GM19035 (cell line): ENCODE results near the gene LTB.

Experiments
- ATAC-seq: cut with Tn5 transposase; IDR thresholded peaks from one replicate; pipeline ENCODE4 v1.9.1; 2021; ENCODE audit not compliant: unreplicated experiment

The LTB gene

DNA sequence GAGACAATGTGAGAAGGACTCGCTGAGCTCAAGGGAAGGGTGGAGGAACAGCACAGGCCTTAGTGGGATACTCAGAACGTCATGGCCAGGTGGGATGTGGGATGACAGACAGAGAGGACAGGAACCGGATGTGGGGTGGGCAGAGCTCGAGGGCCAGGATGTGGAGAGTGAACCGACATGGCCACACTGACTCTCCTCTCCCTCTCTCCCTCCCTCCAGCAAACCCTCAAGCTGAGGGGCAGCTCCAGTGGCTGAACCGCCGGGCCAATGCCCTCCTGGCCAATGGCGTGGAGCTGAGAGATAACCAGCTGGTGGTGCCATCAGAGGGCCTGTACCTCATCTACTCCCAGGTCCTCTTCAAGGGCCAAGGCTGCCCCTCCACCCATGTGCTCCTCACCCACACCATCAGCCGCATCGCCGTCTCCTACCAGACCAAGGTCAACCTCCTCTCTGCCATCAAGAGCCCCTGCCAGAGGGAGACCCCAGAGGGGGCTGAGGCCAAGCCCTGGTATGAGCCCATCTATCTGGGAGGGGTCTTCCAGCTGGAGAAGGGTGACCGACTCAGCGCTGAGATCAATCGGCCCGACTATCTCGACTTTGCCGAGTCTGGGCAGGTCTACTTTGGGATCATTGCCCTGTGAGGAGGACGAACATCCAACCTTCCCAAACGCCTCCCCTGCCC lies 5.2 kb downstream of the LTB start:
- no peak for ATAC-seq

DNA sequence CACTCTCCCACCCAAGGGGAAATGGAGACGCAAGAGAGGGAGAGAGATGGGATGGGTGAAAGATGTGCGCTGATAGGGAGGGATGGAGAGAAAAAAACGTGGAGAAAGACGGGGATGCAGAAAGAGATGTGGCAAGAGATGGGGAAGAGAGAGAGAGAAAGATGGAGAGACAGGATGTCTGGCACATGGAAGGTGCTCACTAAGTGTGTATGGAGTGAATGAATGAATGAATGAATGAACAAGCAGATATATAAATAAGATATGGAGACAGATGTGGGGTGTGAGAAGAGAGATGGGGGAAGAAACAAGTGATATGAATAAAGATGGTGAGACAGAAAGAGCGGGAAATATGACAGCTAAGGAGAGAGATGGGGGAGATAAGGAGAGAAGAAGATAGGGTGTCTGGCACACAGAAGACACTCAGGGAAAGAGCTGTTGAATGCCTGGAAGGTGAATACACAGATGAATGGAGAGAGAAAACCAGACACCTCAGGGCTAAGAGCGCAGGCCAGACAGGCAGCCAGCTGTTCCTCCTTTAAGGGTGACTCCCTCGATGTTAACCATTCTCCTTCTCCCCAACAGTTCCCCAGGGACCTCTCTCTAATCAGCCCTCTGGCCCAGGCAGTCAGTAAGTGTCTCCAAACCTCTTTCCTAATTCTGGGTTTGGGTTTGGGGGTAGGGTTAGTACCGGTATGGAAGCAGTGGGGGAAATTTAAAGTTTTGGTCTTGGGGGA lies 6.1 kb downstream of the LTB start:
- ATAC-seq = no peak

DNA sequence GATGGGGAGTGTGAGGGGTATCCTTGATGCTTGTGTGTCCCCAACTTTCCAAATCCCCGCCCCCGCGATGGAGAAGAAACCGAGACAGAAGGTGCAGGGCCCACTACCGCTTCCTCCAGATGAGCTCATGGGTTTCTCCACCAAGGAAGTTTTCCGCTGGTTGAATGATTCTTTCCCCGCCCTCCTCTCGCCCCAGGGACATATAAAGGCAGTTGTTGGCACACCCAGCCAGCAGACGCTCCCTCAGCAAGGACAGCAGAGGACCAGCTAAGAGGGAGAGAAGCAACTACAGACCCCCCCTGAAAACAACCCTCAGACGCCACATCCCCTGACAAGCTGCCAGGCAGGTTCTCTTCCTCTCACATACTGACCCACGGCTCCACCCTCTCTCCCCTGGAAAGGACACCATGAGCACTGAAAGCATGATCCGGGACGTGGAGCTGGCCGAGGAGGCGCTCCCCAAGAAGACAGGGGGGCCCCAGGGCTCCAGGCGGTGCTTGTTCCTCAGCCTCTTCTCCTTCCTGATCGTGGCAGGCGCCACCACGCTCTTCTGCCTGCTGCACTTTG lies 6.8 kb downstream of the LTB start, which contains the start of gene TNF:
TNF (plus strand) TSS at position 231 of the 567 bp plus-strand sequence; CDS start at position 408, 177 bp downstream.
- no peak for ATAC-seq

DNA sequence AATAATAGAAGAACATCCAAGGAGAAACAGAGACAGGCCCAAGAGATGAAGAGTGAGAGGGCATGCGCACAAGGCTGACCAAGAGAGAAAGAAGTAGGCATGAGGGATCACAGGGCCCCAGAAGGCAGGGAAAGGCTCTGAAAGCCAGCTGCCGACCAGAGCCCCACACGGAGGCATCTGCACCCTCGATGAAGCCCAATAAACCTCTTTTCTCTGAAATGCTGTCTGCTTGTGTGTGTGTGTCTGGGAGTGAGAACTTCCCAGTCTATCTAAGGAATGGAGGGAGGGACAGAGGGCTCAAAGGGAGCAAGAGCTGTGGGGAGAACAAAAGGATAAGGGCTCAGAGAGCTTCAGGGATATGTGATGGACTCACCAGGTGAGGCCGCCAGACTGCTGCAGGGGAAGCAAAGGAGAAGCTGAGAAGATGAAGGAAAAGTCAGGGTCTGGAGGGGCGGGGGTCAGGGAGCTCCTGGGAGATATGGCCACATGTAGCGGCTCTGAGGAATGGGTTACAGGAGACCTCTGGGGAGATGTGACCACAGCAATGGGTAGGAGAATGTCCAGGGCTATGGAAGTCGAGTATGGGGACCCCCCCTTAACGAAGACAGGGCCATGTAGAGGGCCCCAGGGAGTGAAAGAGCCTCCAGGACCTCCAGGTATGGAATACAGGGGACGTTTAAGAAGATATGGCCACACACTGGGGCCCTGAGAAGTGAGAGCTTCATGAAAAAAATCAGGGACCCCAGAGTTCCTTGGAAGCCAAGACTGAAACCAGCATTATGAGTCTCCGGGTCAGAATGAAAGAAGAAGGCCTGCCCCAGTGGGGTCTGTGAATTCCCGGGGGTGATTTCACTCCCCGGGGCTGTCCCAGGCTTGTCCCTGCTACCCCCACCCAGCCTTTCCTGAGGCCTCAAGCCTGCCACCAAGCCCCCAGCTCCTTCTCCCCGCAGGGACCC lies 7.8 kb downstream of the LTB start:
- ATAC-seq = no peak

DNA sequence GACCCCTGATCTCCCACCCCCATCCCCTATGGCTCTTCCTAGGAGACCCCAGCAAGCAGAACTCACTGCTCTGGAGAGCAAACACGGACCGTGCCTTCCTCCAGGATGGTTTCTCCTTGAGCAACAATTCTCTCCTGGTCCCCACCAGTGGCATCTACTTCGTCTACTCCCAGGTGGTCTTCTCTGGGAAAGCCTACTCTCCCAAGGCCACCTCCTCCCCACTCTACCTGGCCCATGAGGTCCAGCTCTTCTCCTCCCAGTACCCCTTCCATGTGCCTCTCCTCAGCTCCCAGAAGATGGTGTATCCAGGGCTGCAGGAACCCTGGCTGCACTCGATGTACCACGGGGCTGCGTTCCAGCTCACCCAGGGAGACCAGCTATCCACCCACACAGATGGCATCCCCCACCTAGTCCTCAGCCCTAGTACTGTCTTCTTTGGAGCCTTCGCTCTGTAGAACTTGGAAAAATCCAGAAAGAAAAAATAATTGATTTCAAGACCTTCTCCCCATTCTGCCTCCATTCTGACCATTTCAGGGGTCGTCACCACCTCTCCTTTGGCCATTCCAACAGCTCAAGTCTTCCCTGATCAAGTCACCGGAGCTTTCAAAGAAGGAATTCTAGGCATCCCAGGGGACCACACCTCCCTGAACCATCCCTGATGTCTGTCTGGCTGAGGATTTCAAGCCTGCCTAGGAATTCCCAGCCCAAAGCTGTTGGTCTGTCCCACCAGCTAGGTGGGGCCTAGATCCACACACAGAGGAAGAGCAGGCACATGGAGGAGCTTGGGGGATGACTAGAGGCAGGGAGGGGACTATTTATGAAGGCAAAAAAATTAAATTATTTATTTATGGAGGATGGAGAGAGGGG lies 8.8 kb downstream of the LTB start:
- no peak for ATAC-seq

DNA sequence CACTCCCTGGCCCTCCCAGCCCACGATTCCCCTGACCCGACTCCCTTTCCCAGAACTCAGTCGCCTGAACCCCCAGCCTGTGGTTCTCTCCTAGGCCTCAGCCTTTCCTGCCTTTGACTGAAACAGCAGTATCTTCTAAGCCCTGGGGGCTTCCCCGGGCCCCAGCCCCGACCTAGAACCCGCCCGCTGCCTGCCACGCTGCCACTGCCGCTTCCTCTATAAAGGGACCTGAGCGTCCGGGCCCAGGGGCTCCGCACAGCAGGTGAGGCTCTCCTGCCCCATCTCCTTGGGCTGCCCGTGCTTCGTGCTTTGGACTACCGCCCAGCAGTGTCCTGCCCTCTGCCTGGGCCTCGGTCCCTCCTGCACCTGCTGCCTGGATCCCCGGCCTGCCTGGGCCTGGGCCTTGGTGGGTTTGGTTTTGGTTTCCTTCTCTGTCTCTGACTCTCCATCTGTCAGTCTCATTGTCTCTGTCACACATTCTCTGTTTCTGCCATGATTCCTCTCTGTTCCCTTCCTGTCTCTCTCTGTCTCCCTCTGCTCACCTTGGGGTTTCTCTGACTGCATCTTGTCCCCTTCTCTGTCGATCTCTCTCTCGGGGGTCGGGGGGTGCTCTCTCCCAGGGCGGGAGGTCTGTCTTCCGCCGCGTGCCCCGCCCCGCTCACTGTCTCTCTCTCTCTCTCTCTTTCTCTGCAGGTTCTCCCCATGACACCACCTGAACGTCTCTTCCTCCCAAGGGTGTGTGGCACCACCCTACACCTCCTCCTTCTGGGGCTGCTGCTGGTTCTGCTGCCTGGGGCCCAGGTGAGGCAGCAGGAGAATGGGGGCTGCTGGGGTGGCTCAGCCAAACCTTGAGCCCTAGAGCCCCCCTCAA lies 9.9 kb downstream of the LTB start, which contains the start of gene LTA:
LTA (plus strand) TSS at position 249 of the 871 bp plus-strand sequence; CDS start at position 703, 454 bp downstream.
- no peak for ATAC-seq

DNA sequence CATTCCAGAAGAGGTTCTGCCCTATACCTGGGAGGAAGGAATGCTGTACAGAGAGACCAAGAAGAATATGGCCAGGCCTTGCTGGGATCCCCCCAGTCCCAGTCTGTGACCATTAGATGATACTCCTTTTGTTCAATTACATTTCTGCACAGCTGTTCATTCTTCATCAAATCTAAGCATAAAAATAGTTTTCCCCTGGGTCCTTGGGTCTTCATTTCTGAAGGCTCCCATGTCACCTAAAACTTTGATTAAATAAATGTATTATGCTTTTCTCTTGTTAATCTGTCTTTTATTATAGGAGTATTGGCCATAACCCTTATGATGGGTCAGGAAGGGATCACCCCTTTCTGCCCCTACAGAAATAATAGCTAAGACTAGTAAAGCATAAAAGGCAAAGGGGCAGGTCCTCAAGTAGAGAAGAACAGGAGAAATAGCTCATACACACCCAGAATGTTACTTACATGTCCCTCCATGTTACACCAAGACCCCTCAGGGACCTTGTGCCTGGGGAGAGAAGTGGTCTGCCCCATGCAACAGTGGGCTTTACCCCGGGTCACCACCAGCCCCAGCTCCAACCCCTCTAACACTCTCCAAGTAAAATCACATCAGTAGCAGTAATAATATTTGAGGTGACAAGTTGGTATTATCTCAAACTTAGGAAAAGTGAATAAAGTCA lies 12.2 kb downstream of the LTB start:
- no peak for ATAC-seq

DNA sequence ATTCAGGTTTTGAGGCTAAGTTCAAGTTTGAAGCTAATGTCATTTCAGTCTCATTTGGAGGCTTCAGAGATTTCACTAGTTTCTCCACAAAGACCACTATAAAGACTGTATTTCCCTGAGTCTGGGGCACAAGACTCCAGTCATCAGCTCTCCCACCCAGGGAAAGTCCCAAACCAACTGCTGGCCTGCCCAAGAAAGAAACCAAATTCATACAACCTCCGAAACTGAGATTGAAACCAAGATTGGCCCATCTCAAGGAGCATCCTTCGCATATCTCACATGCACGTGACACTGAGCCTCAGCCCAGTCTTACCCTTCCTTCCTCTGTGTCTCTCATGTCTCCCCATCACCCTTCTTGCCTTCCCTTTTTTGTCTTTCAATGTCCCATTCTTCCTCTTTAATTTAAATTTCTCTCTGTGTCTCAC lies 13.7 kb downstream of the LTB start:
- peak; percentile 70 for ATAC-seq

DNA sequence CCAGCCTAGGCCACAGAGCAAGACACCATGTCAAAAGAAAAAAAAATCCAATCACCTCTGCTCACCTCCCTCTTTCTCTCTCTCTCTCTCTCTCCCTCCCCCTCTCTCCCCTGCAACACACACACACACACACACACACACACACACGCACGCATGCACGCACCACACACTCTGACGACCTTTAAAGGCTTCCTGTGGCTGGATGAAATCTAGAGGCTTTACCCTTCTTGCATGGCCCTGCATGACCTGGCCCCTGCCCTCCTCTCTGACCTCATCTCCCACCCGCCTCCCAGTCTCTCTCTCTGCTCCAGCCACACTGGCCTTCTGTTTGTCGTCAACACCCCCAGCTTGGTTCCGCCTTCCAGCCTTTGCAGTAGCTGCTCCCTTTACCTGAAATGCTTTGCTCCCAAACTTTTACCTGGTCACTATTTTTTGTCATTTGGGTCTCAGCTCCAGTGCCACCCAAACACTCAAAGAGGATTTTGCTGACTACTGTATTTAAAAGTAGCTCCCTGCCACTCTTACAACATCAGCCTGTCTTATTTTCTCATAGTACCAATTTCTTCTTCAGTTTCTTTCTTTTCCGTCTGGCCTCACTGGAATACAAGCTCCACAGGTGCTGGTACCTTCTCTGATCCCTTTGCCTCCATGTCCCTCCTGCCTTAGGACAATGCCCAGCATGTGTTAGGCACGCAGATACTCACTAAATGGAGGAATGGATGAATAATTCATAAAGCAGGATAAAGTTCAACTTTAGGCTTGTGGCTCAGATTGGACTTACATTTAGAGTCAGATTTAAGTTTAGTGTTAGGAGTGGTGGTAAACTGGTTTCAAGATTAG lies 14.5 kb downstream of the LTB start:
- ATAC-seq = no peak

DNA sequence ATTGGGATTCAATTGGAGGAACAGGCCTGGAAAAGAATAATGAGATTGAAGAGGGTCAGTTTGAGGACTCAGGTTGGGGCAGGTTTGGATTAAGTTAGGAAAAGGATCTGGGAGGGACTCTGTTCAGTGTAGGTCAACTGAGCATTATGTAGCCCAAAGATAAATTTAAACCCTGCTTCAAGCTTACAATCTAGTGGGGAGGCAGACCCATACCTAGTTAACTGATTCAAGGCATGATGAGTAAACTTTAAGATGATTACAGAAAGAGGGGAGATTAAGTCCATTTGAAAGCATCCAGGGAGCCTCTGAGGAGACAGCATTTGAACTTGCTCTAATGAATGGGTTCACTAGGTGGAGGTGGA lies 21.5 kb downstream of the LTB start:
- ATAC-seq = no peak

DNA sequence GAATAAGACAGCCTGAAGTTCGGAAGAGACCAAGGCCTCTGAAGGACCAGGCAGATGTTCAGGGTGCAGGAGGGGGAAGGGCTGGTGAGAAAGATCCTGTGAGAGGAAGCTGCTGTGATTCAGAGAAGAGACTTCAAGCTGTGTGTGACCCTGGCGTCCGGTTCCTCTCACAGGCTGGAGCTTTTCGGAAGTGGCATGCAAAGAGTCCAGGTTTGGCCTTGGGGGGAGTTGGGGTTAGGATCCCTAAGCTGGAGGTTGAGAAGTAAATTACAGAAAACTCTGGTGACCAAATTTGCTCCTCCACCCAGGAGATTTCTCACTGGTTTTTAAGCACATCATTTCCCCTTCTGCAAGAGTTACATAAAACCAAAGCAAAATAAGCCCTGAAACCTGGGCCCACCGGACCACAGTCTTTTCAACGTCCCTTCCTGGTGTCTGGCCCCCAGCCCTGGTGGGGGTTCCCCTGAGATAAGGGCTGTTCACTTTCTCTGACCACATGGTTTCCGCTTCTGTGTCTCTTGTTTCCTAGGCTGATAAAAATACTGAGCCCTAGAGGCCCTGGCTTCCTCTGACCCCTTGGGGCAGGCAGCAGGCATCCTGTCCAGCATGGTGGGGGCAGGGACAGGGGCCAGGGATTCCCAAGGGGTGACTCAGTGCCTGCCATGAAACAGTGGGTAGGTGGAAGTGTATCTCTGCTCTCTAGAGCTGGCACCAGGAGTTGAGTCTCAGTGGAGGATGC lies 22.1 kb downstream of the LTB start:
- ATAC-seq = peak; percentile 70

DNA sequence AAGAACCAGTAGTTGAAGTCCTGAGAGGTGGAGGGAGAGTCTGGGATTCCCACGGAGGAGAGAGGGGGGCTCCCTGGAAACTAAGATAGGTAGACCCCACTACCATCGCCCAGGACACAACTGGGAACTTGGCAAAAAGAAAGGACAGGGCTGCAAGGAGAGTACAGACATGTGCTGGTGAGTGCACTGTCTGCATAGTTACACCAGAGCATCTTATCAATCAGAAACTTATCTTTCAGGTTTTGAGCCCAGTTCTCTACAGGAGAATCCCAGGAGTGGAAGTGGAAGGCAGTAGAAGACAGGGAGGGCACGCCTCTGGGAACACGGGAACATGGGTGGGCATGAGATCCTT lies 22.6 kb downstream of the LTB start:
- ATAC-seq = peak; percentile 9

DNA sequence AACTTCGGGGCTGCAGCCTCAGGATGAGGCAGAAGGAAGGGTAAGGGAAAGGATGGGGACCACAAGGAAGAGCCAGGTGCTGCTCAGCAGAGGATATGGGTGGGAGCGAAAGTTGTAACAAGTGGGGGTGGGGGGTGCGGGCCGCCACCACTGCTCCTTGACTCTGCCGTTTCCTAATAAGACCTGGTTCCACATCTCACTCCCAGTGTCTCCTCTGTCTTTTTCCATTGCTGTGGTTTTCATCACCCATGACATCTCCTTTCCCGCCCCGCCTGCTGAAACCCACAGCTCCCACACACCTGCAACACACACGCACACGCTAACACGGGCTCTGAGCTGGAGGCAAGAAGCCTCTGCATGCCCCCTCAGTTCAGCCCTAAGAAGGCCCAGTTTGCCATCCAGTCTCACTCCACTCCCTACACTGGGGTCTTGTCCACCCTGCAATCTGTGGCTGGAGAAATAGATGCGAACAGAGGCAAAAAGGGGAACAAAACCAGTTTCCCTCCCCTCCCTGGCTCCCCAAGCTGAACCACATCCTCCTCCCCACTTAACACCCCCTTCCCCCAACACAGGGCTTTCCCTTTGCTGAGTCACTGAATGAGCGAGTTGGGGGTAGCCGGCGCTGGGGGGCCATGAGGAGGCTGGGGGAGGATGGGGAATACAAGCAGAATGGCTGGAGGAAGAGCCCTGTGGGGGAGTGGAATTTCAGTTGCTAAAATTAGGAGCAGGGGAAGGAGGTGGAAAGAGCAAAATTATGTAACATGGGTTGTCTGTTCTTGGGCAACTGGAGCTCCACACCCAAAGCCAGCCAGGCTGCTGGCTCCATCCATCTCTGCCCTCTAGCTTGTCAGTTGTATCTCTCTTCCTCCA lies 23.4 kb downstream of the LTB start:
- no peak for ATAC-seq

DNA sequence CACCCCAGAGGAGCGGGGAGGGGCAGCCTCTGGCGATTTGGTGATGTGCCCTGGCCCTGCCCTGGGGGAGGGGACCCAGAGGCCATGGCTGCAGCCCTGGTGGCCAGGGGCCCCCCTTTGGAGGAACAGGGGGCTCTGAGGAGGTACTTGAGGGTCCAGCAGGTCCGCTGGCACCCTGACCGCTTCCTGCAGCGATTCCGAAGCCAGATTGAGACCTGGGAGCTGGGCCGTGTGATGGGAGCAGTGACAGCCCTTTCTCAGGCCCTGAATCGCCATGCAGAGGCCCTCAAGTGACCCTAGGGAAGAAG lies 24.0 kb downstream of the LTB start:
- ATAC-seq = no peak

DNA sequence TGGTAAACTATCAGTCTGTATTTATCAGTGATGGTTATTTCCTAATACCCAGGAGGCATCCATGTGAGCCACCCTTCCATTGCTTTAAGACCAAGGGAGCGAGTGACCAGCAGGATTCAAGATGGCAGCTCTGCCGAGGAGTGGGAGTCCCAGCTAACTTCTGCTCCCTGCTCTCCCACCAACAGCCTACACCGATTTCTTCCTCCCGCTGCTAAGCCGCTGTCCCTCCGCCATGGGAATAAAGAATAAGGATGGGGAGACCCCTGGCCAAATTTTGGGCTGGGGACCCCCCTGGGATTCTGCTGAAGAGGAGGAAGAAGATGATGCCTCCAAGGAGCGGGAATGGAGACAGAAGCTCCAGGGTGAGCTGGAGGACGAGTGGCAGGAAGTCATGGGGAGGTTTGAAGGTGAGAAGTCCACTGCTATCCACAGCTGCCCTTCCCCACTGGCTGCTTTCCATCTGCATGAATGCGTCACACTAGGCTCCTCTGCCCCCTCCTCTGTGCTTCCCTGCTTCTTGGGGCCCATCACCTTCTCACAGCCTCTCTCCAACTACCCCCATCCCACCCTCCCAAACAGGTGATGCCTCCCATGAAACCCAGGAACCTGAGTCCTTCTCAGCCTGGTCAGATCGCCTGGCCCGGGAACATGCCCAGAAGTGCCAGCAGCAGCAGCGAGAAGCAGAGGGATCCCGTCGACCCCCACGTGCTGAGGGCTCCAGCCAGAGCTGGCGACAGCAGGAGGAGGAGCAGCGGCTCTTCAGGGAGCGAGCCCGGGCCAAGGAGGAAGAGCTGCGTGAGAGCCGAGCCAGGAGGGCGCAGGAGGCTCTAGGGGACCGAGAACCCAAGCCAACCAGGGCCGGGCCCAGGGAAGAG lies 24.5 kb downstream of the LTB start:
- no peak for ATAC-seq
